Brain pericyte (primary cell): ENCODE measurements around the gene PNO1.
A peak's percentile ranks its signal among the peaks of the same experiment; 100 is the strongest.

Experiments used
- DNase-seq: peaks from one replicate; pipeline ENCODE4 v3.0.0-alpha.2; 2012; ENCODE audit warnings: low read depth, low spot score

Gene PNO1

GRCh38 chr2:68193787-68194372, 36.2 kb downstream of the PNO1 start:
- DNase-seq = peak; percentile 27

- DNase-seq = no peak
Measured at GRCh38 chr2:68195096-68195495, 37.4 kb downstream of the PNO1 start.

GRCh38 chr2:68196120-68196716, 38.5 kb downstream of the PNO1 start:
- no peak for DNase-seq

- no peak for DNase-seq
Measured at GRCh38 chr2:68200157-68200787, 42.6 kb downstream of the PNO1 start.

- DNase-seq = no peak
Measured at GRCh38 chr2:68203587-68203986, 45.9 kb downstream of the PNO1 start.

- no peak for DNase-seq
Measured at GRCh38 chr2:68206793-68207192, 49.1 kb downstream of the PNO1 start.

- no peak for DNase-seq
Measured at GRCh38 chr2:68214381-68214780, 56.7 kb downstream of the PNO1 start.

GRCh38 chr2:68216454-68217310, 59.0 kb downstream of the PNO1 start:
- no peak for DNase-seq

- DNase-seq = no peak
Measured at GRCh38 chr2:68217729-68218128, 60.0 kb downstream of the PNO1 start.

GRCh38 chr2:68218343-68218901, 60.7 kb downstream of the PNO1 start:
- no peak for DNase-seq

- no peak for DNase-seq
Measured at GRCh38 chr2:68222287-68222686, 64.6 kb downstream of the PNO1 start.

- no peak for DNase-seq
Measured at GRCh38 chr2:68223419-68223818, 65.7 kb downstream of the PNO1 start.

GRCh38 chr2:68225119-68225632, 67.5 kb downstream of the PNO1 start:
- no peak for DNase-seq
